ENCODE data around the gene MC3R. TPM values are rescaled to one million over a fixed set of nuclear protein-coding genes. Genes with fewer than 3 reads are reported as not detected.

Gene MC3R
- total RNA-seq (2022; extraction: Qiagen RNA extraction; ENCODE audit: low read depth), result not detected in 5 replicates

DNA sequence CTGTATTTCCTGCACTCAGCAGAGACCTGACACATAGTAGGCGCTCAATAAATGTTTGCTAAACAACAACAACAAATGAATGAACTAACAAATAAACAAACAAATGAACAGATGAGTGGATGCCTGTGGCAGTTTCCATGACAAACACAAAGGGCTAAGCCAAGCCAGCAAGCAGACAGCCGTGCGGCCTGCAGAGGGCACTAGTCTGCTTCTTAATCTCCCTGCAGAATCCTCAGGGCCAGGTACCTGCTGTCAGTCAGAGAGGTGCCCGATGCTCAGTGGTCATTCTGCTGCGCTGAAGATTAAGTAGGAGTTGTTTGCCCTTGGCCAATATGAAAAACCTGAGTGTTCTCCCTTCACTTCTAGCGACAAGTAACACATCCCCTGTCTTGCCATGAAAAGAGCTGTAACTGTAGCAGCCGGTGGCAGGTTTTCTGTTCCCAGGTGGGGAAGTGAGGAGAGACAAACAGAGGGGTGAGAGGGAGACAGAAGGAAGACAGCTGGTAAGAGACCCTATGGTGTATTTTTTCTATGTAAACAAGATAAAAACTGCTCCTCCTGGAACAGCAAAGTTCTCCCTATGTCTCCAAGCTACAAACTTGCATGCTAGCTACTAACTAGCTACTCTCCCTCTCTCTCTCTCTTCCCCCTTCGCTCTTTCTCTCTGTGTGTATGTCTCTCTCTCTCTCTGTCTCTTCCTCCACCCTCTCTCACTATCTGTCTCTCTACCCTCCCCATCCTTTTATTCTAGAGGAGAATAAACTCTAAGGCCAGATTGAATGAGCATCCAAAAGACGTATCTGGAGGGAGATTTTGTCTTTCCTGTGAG, at the start of gene MC3R:
MC3R (plus strand) TSS at position 779 of the 829 bp plus-strand sequence. CDS start 112 bp downstream, outside the sequence.

Other genes starting within 250 kb of the MC3R start
- gene CBLN4, start 243.2 kb upstream of the MC3R start, total RNA-seq (2022; extraction: Qiagen RNA extraction; ENCODE audit: low read depth), result not detected in 5 replicates
- gene FAM210B, start 110.2 kb downstream of the MC3R start, total RNA-seq (2022; extraction: Qiagen RNA extraction; ENCODE audit: low read depth), result 9.8 to 11.6 TPM (median 11.1 TPM) in 5 replicates
- 107 to 121 TPM (median 117 TPM) in 5 replicates for gene AURKA, start 143.5 kb downstream of the MC3R start, total RNA-seq (2022; extraction: Qiagen RNA extraction; ENCODE audit: low read depth)
- 36.1 to 42.9 TPM (median 39.5 TPM) in 5 replicates for gene CSTF1, start 143.9 kb downstream of the MC3R start, total RNA-seq (2022; extraction: Qiagen RNA extraction; ENCODE audit: low read depth)
- gene CASS4, start 163.5 kb downstream of the MC3R start, total RNA-seq (2022; extraction: Qiagen RNA extraction; ENCODE audit: low read depth), result 0.03 to 0.09 TPM (median 0.08 TPM) in 3 of 5 replicates, not detected in the others
- 78.7 to 104 TPM (median 90.4 TPM) in 5 replicates for gene RTF2, start 219.9 kb downstream of the MC3R start, total RNA-seq (2022; extraction: Qiagen RNA extraction; ENCODE audit: low read depth)

All from A549 treated with CpdA at 1 μM for 4 hours (cell line).